8988T (cell line): ENCODE results near the gene SH3YL1.
"Not testable (repeated sequence)": the region's sequence is repeated elsewhere in the genome, so short reads cannot be mapped to it uniquely, and the experiment has no call there.

Experiments
- DNase-seq: peaks from one replicate; pipeline ENCODE4 v3.0.0; 2011

SH3YL1 gene

GRCh38 chr2:175880-176820 is 87.7 kb downstream of the SH3YL1 start:
- no peak for DNase-seq

GRCh38 chr2:175161-175786 is 88.6 kb downstream of the SH3YL1 start:
- no peak for DNase-seq

- DNase-seq = not testable (repeated sequence)
Measured at GRCh38 chr2:172120-172519, 91.7 kb downstream of the SH3YL1 start.

GRCh38 chr2:169741-170140 is 94.1 kb downstream of the SH3YL1 start:
- DNase-seq = no peak
